DMS114 treated with DMSO at 0.1 percent for 48 hours (cell line): ENCODE results near the gene UCP3.

Experiments
- DNase-seq: peaks from one replicate; lab custom pipeline; 2025; ENCODE audit not compliant: unreplicated experiment; lab: John Stamatoyannopoulos, UW

UCP3 gene

DNA sequence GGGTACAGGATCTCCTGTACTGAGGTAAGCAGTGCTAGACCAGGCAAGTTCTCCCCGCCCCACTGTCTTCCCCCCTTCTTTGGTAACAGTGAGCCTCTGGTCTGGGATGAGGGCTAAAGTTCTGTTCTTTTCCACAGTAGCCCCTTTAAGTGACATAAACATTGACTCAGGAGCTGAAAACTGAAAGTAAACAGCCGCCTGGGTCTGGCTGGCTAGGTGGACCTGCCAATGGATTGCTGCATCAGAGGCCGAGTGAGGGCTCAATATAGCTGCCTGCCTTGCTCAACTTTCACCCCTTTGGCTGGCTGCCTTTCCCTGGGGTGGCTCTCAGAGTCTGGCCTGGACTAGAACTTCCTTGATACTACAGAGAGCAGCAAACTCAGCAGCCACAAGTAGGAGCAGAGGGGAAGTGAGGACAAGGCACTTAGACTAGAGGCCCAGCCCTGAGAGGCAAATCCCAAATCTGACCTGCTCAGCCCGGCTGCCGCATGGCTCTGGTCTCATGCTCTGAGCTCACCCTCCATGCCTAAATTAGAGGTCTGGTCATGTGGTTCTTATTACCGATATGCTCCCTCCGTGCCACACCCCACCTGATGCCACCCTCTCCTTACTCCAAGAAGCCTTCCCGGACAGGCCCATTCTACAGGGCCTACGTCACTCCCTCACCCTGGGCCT lies 9.6 kb upstream of the UCP3 start:
- no peak for DNase-seq

DNA sequence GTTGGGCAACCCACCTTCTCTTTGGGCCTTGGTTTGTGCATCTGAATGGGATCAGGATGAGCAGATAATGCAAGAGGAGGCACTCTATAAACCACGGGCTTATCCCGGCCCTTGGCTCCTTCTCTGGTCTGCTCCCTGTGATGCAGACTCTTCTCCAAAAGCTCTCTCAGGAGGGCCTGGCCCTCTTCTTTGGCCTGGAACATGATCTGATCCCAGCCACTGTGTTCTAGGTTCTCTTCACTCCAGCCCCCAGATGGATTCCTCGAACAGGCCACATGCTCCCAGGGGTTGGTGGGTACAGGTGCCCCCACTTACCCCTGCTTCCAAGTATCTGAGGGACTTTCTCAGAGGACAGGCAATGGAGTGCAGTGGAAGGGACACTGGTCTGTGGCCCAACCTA lies 8.7 kb upstream of the UCP3 start:
- no peak for DNase-seq

DNA sequence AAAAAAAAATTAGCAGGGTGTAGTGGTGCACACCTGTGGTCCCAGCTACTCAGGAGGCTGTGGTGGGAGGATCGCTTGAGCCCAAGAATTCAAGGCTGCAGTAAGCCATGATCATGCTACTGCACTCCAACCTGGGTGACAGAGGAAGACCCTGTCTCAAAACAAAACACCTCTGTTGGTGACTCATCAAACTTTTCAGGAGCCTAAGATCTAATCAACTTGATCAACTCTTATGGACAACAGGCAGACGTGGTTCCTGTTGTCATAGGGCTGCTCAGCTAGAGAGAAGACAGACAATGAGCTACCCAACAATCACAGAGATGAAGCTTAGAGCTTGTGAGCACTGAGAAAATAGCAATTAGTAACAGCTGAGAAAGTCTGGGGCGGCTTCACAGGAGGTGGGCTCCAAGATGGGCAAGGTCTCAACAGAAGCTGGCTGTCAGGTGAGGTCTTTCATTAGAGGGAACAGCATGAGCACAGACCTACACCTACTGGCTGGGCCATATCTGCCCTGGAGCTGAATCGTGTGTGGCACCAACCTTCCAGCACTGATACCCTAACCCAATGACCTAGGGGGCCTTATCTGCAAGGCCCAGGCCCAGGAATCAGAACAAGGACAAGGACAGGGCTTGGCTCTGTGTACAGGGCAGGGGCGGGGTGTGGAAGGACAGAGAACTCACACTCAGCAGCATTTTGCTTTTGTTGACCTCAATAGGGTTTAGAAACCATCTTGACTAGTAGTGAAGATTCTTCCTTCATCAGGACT lies 7.2 kb upstream of the UCP3 start:
- no peak for DNase-seq

DNA sequence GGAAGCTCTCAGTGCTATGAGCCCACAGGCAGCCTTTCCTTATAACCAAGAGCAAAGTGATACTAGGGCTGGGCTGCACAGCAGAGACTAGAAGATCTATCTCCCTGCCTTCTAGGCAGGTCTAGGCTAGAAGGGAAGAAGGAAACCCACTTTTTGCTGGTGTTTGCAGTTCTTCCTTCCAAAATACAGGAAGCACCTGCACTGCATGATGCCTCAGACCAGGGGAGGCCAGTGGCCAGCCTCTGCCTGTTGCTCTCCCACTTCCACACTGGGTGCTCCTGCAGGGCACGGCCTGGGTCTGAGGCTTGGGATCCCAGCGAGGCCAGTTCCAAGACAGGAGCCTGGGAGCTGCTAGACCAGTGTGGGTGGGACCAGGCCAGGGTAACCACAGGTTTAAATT lies 6.0 kb upstream of the UCP3 start:
- no peak for DNase-seq

DNA sequence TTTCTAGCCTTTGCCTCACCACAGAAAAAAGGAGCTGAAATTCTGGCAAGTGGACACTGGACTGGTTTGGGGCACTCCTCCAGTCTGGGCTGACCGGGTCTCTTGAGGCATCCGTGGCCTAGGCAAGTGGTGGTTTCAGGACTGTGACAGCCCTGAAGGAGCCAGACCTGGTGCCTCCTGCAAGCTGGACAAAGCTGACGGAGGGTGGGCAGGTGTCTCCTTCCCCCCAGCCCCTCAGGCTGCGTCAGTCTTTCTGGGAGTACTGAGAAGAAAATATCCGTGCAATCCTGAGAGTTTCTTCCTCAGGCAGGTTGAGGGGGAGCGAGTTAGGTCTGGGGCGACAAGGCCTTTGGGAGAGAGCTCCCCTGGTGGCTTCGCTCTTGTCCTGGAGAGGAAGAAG lies 4.3 kb upstream of the UCP3 start:
- no peak for DNase-seq

DNA sequence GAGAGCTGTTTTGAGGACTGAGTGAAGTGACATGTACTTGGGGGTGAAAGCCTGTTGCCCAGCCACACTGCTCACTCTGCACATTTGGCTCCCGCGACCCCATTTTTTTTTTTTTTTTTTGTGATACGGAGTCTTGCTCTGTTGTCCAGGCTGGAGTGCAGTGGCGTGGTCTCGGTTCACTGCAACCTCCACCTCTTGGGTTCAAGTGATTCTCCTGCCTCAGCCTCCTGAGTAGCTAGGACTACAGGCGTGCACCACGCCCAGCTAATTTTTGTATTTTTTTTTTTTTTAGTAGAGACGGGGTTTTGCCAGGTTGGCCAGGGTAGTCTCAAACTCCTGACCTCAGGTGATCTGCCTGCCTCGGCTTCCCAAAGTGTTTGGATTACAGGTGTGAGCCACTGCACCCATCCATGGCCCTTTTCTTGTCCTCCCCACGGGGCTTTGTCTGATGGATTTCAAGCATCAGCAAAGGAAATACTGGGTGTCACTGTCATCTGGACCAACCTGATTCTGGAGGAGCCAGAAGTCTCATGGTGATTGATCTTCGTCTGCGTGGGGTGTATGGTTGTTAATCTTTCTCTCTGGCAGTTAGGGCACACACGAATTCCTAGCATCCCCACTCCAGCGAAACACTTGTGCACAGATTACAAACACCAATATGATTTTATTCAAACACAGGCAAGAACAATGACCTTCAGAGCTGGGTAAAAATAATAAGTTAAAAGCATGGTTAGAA lies 3.4 kb upstream of the UCP3 start:
- DNase-seq, result no peak

DNA sequence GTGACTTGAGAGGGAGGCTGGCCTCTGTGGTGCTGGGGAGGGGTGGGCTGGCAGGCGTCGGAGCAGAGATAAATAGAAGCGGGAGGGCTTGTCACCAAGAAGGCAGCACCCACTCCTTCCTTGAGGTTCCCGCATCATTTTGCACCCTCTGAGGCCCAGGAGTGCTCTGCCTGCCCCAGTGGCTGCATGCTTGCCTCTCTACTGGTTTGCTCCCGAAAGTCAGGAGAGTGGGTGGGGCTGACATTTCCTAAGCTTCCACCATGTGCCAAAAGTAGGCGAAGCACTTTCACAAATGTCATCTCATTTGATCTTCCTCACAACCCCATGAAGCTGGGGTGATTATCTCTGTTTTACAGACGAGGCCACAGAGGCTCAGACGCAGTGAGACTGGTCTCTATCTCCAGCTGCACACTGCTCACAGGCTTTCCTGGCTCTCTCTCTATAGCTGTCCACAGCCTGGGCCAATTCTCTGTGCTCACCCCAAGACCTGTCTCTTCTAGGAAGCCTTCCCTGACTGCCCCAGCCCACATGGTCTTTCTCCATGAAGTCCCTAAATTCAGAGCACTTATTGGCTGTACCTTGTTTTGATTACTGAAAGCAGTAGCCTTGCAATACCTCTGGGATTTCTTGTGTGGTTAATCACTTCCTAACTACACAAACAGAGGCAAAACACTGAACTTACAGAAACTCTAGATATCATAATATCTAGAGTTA lies 2.6 kb upstream of the UCP3 start:
- DNase-seq, result no peak

DNA sequence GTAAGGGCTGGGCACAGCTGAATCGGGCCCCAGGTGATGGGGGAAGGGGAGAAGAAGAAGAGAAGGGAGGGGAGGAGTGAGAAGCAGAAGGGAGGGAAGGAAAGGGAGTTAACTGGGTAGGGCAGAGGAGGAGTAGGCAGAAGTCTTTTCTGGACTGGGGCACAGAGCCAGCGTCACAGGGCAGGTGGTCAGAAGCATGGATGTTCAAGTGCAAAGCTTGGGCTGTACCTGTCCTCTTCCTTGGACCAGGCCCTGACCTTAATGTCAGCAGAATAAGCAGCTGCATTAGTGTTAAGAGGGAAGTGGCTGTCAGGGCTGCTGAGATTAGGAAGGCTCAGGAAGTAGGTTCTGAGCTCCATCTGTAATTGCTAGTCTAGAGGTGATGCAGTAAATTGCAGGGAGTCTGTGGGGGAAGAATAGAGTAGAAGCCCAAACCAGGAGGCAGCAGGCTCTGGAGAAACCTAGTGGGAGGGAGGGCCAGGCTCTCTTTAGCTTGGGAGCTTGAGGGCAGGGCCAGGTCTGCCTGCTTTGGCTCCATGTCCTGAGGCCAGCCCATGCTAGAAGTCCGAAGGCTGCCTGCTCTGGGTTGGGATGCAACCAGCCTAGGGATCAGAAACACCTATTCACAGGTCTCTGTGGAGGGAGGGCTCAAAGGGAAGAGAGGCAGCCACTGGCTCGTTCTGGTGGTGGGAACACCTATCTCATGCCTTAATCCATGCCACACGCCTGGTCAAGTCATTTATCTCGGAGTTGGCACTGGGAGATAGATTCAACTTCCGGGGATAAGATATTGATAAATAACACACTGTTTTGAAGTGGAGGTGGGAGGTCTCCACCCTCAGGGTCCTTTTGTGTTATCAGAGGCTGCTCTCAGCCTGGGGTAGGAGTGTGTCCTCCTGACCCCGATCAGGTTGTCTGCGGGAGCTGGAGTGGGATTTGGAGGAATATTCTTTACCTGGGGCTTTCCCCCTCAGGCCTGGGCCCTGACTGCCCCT lies 1.7 kb upstream of the UCP3 start:
- DNase-seq, result no peak

DNA sequence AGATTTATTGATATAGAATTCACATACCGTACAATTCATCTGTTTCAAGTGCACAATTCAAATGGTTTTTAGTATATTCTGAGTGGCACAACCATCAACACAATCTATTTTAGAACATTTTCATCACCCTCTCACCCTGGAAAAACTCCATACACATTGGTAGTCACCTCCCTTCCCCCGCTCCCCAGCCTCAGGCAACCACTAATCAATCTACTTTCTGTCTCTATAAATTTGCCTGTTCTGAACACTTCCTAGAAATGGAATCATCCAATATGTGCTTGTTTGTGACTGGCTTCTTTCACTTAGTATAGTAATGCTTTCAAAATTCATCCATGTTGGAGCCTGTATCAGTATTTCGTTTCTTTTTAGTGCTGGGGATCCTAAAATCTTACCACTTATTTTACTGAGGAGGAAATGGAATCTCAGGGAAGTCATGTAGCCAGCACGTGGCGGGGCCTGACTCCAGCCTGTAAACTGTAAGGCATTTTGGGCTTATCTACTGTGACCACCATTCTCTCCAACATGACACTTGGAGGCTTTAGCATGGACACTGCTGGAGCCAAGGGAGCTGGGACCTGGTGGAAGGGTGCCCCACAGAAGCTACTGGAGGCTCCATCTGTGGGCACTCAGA lies 905 bp upstream of the UCP3 start:
- no peak for DNase-seq

DNA sequence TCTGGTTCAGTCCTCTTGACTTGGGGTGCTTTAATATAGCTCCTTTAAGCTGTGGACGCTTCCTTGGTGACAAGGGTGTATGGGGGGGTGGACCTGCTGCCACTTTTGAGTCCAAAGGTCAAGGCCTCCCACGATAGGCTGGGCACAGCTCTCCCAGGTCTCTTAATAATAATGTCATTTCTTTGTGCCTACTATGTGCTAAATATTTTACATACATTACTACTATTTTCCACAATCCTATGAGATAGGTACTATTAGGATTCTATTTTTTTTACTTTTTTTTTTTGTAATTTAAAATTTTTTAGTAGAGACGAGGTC lies 304 bp upstream of the UCP3 start:
- DNase-seq, result no peak

DNA sequence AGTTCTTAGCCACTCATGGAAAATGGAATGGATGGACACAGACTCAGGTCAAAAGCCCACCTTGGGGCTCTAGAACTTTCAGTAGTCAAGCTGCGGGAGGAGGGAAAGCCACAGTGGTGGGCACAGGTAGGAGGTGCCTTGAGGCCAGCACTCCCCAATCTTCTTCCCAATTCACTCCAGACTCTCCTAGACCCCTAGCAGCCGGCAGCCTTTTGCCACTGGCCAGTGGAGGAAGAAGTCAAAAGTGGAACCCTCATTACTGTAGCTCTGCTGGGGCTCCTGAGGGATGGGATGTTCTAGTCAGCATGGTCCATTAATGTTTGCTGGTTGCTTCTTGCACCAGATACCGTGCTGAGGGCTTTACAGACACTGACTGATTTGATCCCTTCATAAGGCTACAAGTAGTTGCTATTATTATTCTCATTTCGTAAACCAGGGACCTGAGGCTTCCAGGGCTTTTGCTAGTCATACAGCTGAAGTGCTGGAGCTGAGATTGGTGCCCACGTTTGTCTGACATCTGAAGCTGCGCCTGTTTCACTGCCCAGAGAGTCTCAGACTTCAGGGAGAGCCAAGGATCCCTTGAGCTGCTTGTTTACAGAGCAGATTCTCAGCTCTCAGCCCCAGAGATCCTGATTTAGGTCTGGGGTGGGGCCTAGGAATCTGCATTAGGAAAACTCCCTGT lies 1.1 kb downstream of the UCP3 start:
- no peak for DNase-seq

DNA sequence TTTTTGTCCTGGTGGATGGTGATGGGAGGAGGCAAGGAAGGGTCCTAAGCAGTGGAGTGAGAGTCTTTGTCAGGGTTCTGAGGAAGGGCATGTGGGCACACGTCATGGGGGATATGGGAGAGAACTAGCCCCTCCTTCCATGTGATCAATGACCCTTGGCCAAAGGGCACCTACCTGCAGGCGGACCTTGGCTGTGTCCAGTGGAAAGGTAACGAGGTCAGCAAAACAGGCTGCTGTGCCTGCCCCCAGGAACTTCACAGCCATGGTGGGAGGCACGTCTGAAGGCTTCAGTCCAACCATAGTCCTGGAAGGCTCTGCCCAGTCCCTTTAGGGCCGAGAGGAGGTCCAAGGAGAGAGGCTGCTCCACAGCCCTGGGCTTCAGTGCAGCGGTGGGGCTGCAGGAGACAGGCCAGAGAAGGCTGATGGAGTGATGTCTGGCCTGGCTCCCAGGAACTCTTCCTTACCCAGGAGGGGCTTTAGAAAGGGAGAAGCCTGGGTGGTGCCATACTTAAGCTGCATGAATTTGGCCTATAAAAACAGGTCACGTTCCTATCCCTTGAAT lies 2.1 kb downstream of the UCP3 start:
- no peak for DNase-seq

DNA sequence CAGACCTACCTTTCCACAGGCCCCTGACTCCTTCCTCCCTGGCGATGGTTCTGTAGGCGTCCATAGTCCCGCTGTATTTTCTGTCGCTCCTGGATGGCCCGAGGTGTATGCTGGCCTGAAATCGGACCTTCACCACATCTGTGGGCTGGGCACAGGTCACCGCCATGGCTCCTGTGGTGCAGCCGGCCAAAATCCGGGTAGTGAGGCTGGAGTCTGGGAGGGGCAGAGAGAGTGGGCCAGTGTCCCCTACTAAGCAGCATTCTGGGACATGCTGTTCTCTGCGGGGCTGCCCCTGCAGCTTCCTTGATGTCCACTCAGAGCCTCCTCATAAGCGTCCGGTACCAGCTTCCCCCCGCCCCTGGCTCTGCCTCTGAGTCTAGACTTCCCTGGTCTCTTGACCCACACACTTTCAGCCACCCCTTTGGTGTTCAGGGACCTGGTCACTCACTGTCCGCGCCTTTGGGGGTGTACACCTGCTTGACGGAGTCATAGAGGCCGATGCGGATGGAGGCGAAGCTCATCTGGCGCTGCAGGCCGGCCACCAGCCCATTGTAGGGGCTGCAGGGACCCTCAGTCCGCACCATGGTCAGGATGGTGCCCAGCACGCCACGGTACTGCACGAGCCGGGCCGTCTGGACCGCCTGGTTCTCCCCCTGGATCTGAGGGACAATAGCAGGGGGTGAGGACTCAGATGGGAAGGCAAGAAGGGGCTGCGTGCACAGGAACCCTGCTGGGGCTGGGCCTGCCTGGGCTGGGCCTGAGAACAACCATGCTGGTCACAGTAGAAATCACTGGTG lies 3.0 kb downstream of the UCP3 start:
- DNase-seq, result no peak

DNA sequence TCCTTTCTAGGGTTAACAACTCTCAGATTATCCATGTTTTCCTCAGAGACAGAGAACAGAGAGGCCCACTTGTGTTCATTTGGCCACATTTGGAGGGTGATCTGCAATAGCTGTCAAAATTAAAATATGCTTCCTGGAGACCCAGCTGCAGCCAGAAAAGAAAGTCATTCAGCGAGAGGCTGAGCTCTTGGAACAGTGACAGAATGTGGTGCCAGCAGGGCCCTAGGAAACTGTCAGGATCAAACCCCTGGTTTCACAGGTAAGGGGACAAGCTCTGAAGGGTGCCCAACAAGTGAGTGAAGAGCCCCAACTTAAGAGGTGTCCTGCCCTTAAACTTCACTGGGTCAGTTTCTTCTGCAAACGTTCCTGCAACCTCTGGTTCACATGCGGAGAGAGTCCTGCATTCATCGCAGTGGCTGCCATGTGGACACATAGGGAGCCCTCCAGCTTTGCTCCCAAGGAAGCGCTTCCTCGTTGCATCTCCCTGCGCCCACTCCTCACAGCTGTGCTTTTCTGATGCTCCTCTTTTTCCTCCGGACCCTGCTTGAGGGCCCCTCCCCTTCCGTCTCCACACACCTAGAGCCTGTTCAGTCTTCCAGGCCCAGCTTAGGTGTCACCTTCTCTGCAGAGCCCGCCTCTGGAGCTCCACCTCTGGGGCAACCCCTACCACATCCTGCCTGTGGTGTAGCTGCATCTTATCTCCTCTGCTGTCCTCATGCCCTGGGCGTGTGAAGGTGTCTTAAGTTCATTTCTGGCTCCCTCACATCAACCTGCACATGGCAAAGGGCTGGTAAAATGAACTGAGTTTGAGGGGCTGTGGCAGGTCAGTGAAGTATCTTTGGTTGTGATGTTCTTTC lies 3.9 kb downstream of the UCP3 start:
- no peak for DNase-seq

DNA sequence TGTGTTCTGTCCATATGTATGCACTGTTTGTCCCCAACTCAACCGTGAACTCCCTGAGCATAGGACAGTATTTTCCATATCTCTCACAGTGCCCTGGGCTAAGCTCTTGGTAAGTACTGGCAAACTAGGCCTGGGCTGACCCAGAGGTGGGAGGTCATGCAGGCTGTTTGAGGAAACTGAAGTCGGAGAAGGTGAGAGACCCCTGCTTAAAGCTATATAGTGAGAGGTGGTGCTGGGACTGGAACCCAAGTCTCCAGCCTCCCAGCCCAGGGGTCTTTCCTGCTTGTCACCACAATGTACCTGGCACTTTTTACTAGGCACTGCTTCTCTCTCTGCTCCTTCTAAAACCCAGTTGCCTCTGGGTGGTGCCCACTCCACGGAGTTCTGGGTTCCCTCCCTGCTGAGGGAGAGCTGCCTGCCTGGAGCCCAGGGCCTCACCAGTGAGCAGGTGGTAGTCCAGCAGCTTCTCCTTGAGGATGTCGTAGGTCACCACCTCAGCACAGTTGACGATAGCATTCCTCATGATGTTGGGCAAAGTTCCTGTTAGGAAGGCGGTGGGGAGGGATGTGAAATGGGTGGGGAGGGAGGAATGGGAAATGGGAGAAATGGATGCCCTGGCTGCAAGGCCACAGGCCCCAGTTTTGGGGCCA lies 4.7 kb downstream of the UCP3 start:
- no peak for DNase-seq

DNA sequence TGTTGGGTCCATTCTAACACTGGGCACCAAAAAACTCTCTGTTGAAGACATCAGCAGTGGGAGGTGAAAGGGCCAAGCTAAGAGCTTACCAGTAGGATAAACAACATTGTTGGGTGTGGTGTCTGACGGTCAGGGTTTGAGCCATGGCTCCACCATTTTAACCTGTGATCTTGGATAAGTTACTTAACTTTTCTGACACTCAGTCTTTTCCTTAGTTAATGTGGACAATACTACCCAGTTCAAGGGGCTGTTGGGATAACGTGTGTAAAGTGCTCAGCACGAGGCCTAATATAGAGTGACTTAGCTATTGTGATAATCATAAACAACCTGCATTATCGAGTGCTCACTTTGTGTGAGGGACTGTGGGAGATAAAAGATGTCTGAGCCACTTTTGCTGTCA lies 6.1 kb downstream of the UCP3 start:
- DNase-seq, result no peak

DNA sequence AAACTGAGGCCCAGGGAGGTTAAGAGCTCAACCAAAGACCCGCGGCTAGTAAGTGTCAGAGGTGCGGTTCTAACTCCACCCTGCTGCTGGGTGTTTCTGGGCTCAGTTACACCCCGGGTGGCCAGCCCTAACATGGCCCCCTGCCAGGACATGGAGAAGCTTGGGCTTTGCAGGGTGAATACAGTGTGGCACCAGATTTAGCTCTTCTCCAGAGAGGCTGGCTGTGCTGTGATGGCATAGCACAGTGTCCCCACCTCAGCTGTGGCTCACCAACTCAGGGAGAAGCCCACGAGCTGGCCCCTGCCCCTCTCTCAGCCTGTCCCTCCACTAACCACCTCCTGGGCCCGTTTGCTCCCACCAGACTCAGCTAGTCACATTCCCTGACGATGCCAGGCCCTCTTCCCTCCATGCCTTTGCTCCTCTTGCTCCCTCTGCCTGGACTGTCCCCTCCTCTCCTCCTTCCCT lies 7.0 kb downstream of the UCP3 start:
- DNase-seq, result no peak
